Smooth muscle cell (in vitro differentiated cells): ENCODE measurements around the gene MUC5B. TPM values are rescaled to one million over a fixed set of nuclear protein-coding genes. Genes with fewer than 3 reads are reported as not detected.

Experiments used
- DNase-seq: peaks from one replicate; lab custom pipeline; 2025; ENCODE audit not compliant: unreplicated experiment; lab: John Stamatoyannopoulos, UW
- H2AFZ ChIP-seq: fragments of 200-600 bp; sonication (generic); 2 replicates; pipeline ENCODE4 v1.6.0; 2016; ENCODE audit warnings: antibody characterized with exemption, low read depth, mild to moderate bottlenecking
- H3F3A ChIP-seq: fragments of 200-600 bp; sonication (generic); 2 replicates; pipeline ENCODE4 v1.6.0; 2017; ENCODE audit warnings: antibody characterized with exemption, low read depth
- H3K27ac ChIP-seq: fragments of 200-600 bp; sonication (generic); 2 replicates; pipeline ENCODE4 v1.5.1; 2016; ENCODE audit warnings: low read depth, mild to moderate bottlenecking
- H3K27me3 ChIP-seq: fragments of 200-600 bp; sonication (generic); 2 replicates; pipeline ENCODE4 v1.6.1; 2016; ENCODE audit warnings: low read depth, mild to moderate bottlenecking
- H3K36me3 ChIP-seq: fragments of 200-600 bp; sonication (generic); 2 replicates; pipeline ENCODE4 v1.5.1; 2016; ENCODE audit warnings: low read depth
- H3K4me1 ChIP-seq: fragments of 200-600 bp; sonication (generic); 2 replicates; pipeline ENCODE4 v1.5.1; 2016; ENCODE audit warnings: low read depth
- H3K4me2 ChIP-seq: fragments of 200-600 bp; sonication (generic); 2 replicates; pipeline ENCODE4 v1.6.0; 2016; ENCODE audit warnings: mild to moderate bottlenecking
- H3K4me3 ChIP-seq: fragments of 200-600 bp; sonication (generic); 2 replicates; pipeline ENCODE4 v1.5.1; 2016; ENCODE audit warnings: mild to moderate bottlenecking
- H3K79me2 ChIP-seq: fragments of 200-600 bp; sonication (generic); 2 replicates; pipeline ENCODE4 v1.6.0; 2016; ENCODE audit warnings: low read depth, mild to moderate bottlenecking
- H3K9ac ChIP-seq: fragments of 200-600 bp; sonication (generic); 2 replicates; pipeline ENCODE4 v1.6.0; 2016; ENCODE audit warnings: low read depth
- H3K9me3 ChIP-seq: fragments of 200-600 bp; sonication (generic); replicated peaks from 2 replicates; pipeline ENCODE4 v1.5.1; 2016; ENCODE audit warnings: low read depth
- H4K20me1 ChIP-seq: fragments of 200-600 bp; sonication (generic); 2 replicates; pipeline ENCODE4 v1.6.0; 2016; ENCODE audit warnings: low read depth
- WGBS: methylation state at CpG from one replicate; pipeline ENCODE4 v1.1.7; 2016; ENCODE audit warnings: low lambda C conversion rate; 5-methylcytosine and 5-hydroxymethylcytosine counted together
- polyA plus RNA-seq: library from polyadenylated mRNA; unstranded; fragments of >200 nt; fragmentation: Nextera tagmentation; extraction: Ambion mirVana; gene quantifications from 2 replicates; pipeline ENCODE4 v1.2.1, GENCODE V29; 2016
- total RNA-seq: library from RNA; depleted of rRNA; stranded (reverse); fragments of >200 nt; gene quantifications from 2 replicates; pipeline ENCODE4 v1.2.3, GENCODE V29; 2014
- TF ChIP-seq, protein P1 (sequence below): fragments of 200-600 bp; sonication (generic); IDR thresholded peaks from 2 replicates; pipeline ENCODE4 v1.5.1; 2017; ENCODE audit warnings: borderline replicate concordance, mild to moderate bottlenecking, antibody characterized with exemption; ENCODE audit not compliant: insufficient read depth, poor library complexity, severe bottlenecking

The MUC5B gene
- total and polyA plus RNA-seq, 2 experiments from 2014 or later, result not detected

DNA sequence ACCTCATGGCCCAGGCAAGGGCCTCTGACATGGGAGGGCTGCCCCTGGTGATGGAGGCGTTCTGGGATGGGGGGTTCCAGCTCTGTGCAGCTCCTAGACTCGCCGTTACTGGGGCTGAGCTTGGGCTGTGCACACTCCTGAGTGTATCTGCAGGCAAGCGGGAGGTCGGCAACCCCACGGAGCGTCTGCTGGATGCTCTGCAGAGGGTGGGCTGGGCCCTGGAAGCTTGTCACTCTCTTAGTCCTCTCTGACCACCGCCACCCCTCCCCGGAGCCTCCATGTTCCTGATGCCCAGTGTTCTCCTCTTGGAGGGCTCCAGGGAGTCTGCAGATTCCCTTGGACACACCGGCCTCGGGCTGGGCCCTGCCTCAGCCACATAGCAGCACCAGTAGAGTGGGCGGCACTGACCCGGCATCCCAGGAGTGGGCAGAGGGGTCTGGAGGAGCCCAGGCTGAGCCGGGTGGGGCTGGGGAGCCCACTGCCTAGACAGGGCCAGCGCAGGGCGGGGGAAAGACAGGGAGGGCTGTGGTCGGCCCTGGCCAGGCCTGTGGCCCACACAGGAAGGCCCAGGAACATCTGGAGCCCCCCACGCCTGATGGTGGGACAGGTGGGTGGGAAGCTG is 20.6 kb upstream of the MUC5B start:
- Histone ChIP-seq H3K9ac (no peak overlapping the region), H3K9me3 (no peaks in the 10 kb centered on the region), H2AFZ (no peak overlapping the region), H3K27me3 (no peaks in the 10 kb centered on the region), H3K4me2 (no peak overlapping the region), H3K36me3 (no peaks in the 10 kb centered on the region), H3K4me1 (no peaks in the 10 kb centered on the region), H3F3A (no peaks in the 10 kb centered on the region), H4K20me1 (no peaks in the 10 kb centered on the region), H3K4me3 (no peak overlapping the region), H3K79me2 (no peaks in the 10 kb centered on the region), H3K27ac (no peak overlapping the region)
- 86% methylated on average over 16 of the region's 18 CpGs for WGBS
- DNase-seq, result no peak
- TF ChIP-seq, protein P1, sequence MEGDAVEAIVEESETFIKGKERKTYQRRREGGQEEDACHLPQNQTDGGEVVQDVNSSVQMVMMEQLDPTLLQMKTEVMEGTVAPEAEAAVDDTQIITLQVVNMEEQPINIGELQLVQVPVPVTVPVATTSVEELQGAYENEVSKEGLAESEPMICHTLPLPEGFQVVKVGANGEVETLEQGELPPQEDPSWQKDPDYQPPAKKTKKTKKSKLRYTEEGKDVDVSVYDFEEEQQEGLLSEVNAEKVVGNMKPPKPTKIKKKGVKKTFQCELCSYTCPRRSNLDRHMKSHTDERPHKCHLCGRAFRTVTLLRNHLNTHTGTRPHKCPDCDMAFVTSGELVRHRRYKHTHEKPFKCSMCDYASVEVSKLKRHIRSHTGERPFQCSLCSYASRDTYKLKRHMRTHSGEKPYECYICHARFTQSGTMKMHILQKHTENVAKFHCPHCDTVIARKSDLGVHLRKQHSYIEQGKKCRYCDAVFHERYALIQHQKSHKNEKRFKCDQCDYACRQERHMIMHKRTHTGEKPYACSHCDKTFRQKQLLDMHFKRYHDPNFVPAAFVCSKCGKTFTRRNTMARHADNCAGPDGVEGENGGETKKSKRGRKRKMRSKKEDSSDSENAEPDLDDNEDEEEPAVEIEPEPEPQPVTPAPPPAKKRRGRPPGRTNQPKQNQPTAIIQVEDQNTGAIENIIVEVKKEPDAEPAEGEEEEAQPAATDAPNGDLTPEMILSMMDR, result no peak

DNA sequence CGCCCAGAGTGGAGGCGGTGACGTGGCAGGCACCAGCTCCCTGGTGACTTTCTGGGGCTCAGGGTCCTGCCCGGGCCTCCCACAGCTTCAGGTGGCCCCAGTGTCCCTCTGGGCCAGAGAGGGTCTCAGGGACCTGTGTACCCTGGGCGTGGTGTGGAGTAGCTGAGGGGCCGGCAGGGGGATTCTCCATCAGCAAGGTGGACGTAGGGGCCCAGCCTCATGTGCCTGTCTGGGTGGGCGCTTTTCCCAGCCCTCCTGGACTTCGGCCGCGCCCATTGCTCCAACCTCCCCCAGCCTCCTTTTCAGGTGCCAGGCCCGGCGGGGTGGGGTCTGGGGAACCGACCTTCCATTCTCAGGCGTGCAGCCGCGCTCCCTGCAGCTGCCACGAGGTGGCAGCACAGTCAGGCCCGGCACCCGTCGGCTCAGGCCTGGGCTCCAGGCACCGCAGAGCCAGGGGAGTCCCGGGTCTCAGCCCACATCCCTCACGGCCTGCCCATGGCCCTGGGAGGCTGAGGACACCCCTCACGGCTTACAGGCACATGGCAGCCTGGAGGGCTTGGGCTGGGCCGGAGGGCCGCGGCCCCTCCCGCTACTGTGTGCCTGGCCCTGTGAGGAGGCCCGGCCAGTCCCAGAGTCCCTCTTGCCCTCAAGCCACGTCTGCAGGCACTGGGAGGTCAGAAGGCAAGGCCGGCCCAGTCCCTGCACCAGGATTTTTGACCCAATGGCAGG is 19.9 kb upstream of the MUC5B start:
- WGBS, result 33% methylated on average over 32 of the region's 32 CpGs
- TF ChIP-seq, protein P1, result peak; percentile 82
- Histone ChIP-seq H3K4me1 (no peaks in the 10 kb centered on the region), H4K20me1 (no peaks in the 10 kb centered on the region), H2AFZ (no peak overlapping the region), H3K9ac (no peak overlapping the region), H3K4me2 (no peak overlapping the region), H3K36me3 (no peaks in the 10 kb centered on the region), H3F3A (no peaks in the 10 kb centered on the region), H3K9me3 (no peaks in the 10 kb centered on the region), H3K27me3 (no peaks in the 10 kb centered on the region), H3K27ac (no peak overlapping the region), H3K4me3 (no peak overlapping the region), H3K79me2 (no peaks in the 10 kb centered on the region)
- DNase-seq, result peak; percentile 22

DNA sequence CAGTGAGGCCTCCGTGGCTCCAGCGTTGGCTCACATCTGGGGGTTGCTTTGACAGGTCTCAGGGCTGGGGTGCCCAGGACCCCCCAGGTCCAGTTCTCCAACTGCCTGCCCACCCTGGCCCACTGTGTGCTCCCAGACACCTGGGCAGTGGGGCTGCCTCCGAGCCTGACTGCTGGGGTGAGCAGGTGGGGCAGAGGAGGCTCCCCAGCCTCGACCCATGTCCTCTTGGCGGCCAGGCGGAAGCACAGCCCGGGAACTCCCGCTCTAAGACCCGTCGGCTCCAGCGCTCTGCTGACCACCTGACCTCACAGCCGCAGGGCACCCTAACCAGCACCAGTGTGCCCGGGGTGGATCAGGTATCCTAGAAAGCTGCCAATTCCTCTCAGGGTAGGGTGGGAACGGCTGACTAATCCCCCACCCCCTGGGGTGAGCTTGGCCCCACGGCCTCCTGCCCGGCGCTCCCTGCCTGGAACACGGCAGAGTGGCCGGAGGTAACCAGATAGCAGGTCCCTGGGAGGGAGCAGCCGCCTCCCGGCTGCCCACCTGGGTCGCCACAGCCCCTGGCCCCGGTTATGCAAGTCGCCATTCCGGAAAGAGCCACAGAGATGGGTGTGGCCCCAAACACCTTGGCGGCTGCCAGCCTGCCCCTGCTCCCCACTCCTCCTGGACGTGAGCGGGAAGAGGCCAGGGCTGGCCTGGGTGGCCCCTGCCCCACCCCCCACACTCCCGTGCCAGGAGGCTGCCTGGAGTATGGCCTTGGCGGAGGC is 19.2 kb upstream of the MUC5B start:
- no peaks in the 10 kb centered on the region for H3K36me3 ChIP-seq
- no peaks in the 10 kb centered on the region for H3K27me3 ChIP-seq
- no peaks in the 10 kb centered on the region for H3F3A ChIP-seq
- no peaks in the 10 kb centered on the region for H3K4me1 ChIP-seq
- H2AFZ ChIP-seq, result no peak overlapping the region
- H3K27ac ChIP-seq, result no peak overlapping the region
- H3K4me2 ChIP-seq, result no peak overlapping the region
- H3K9ac ChIP-seq, result no peak overlapping the region
- no peak for DNase-seq
- H4K20me1 ChIP-seq, result no peaks in the 10 kb centered on the region
- no peak overlapping the region for H3K4me3 ChIP-seq
- 87% methylated on average over 26 of the region's 30 CpGs for WGBS
- TF ChIP-seq, protein P1, result no peak
- no peaks in the 10 kb centered on the region for H3K9me3 ChIP-seq
- no peaks in the 10 kb centered on the region for H3K79me2 ChIP-seq
